Measurements from ENCODE around the gene CPHXL2. TPM values are rescaled to one million over a fixed set of nuclear protein-coding genes. Genes with fewer than 3 reads are reported as not detected.

CPHXL2 gene
- polyA plus RNA-seq, 1 donor: 0.06 TPM

DNA sequence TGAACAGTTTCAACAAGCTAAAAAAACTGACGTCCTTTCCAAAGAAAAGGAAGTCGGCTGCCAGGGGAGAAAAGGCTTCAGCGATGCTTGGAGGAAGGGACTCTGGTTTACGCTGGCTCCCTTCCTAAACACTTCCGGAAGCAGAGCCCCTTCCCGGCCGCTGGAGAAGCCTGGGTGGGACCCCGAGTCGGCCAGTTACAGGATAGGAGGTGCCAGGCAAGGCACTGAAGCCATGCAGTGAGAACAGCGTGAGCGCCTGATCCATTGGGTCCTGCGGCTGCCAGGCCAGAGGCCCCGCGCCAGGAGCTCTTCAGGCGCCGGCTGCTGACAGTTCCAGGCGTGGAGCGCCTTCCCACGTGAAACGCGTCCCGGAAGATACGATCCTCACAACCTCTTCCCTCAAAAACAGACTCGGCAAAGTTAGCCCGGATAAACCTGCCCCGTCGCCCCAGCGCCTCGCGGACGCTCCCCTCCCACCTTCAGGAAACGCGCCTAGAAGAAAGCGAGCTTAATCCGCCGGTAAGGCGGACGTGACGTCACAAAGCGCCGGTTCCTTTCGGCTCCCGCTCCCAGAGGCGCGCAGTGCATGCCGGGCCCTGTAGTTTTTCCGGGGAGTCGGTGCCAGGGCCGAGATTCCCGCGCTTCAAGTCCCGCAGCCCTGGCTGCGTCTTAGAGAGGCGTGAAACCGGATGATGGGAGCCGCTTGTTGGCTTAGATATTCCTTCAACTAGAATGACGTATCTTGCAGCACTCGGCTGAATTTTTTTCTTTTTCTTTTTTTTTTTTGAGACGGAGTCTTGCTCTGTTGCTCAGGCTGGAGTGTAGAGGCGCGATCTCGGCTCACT, 53.8 kb downstream of the CPHXL2 start, which contains the start of gene ADAT1:
Gene ADAT1, minus strand, starts transcription at position 521 of the 845 bp plus-strand sequence. CDS start 2,482 bp downstream, outside the sequence.
- Histone ChIP-seq H3K27ac (ENCODE audit: low read length) (peak within 1 kb of the TSS; percentile 91), H3K4me3 (ENCODE audit: low read length) (peak within 1 kb of the TSS; percentile 84), H3K9me3 (ENCODE audit: control insufficient read depth, low read depth, low read length) (peaks cover 2% of the 10 kb centered on the region), H3K36me3 (ENCODE audit: control insufficient read depth, insufficient read depth, low read length) (peaks cover 42% of the 10 kb centered on the region), H3K27me3 (ENCODE audit: control insufficient read depth, insufficient read depth, low read length) (no peaks in the 10 kb centered on the region), H3K4me1 (ENCODE audit: control insufficient read depth, insufficient read depth, low read length) (no peaks in the 10 kb centered on the region)
- peak; percentile 97 to 99 for DNase-seq
- 0% methylated on average over 5 of the region's 62 CpGs for WGBS (ENCODE audit: insufficient coverage, low lambda C conversion rate)

DNA sequence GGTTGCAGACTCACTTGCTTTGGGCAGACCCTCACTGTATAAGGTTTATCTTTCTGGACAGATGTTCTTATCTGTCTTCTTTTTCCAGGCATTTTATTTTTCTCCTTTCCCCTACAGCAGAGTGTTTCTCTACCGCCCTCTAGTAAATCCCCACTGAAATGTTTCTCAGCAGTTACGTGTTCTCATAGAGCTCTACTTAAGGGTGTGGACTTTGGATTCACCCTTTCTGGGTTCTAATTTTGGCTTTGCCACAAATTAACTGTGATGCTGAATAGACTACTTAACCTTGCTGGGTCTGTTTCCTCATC, 55.7 kb downstream of the CPHXL2 start:
- H3K27me3 ChIP-seq (ENCODE audit: control insufficient read depth, insufficient read depth, low read length): no peaks in the 10 kb centered on the region
- no peaks in the 10 kb centered on the region for H3K4me1 ChIP-seq (ENCODE audit: control insufficient read depth, insufficient read depth, low read length)
- no peak overlapping the region for H3K27ac ChIP-seq (ENCODE audit: low read length)
- H3K36me3 ChIP-seq (ENCODE audit: control insufficient read depth, insufficient read depth, low read length): peaks cover 40% of the 10 kb centered on the region
- H3K9me3 ChIP-seq (ENCODE audit: control insufficient read depth, low read depth, low read length): peaks cover 2% of the 10 kb centered on the region
- H3K4me3 ChIP-seq (ENCODE audit: low read length): no peak overlapping the region
- WGBS (ENCODE audit: insufficient coverage, low lambda C conversion rate): 40% methylated on average over 1 of the region's 2 CpGs
- DNase-seq: peak in 1 of 2 donors; percentile 46

DNA sequence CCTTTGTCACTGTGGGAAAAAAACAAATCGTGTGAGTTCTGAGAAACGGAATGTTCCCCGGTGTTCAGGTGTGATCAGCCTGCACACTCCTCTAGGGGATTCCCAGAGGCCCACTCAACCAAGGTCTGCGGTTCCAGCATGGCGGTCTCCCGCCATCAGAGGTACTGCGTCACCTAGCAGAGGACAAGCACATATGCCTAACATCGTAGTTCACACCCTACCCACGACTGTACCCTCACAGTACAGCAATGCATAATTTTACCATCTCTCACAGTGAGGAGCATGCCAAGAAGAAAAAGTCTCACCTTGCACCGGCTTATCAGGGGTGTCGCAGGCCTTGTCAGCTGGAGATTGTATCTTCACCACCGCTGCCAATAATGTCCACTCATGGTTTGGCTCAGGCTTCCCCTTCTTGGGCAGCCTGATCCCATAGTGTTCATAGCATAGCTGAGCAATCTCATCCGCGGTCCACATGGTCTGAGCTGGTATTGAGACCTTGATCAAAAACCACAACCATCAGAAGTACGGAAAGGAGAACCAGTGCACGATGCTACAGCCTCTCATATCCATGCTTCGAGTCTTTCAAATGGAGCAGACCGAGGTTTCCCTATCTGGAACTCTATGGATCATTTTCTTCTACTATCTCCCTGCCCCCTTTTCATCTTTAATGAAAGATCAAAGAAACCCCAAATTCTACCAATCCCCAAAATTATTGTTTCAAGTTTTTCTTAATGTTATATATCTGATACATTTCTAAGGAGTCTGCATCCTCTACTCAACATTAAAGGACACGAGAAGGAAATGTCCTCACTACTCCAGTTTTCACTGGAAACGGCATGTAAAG, 56.3 kb downstream of the CPHXL2 start:
- peaks cover 41% of the 10 kb centered on the region for H3K36me3 ChIP-seq (ENCODE audit: control insufficient read depth, insufficient read depth, low read length)
- no peaks in the 10 kb centered on the region for H3K4me1 ChIP-seq (ENCODE audit: control insufficient read depth, insufficient read depth, low read length)
- H3K9me3 ChIP-seq (ENCODE audit: control insufficient read depth, low read depth, low read length): peaks cover 2% of the 10 kb centered on the region
- WGBS (ENCODE audit: insufficient coverage, low lambda C conversion rate): no CpG with 5 or more reads among the region's 20 CpGs
- no peak overlapping the region for H3K27ac ChIP-seq (ENCODE audit: low read length)
- H3K27me3 ChIP-seq (ENCODE audit: control insufficient read depth, insufficient read depth, low read length): no peaks in the 10 kb centered on the region
- no peak overlapping the region for H3K4me3 ChIP-seq (ENCODE audit: low read length)
- no peak for DNase-seq

DNA sequence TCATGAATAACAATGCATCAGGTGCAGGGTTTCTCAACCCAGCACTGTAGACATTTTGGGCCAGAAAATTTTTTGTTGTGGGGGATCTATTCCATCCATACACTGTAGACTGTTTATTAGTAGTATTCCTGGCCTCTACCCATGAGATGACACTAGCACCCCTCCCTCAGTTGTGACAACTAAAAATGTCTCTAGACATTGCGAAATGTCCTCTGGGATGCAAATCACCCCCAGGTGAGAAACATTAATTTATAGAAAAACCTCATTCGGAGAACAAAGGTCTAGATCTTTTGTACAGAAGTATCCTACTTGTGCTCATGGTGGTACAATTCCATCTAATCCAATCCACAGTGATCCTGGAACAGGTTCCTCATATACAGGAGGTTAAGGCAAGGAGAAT, 58.0 kb downstream of the CPHXL2 start:
- Histone ChIP-seq H3K4me3 (ENCODE audit: low read length) (no peak overlapping the region), H3K36me3 (ENCODE audit: control insufficient read depth, insufficient read depth, low read length) (peaks cover 50% of the 10 kb centered on the region), H3K4me1 (ENCODE audit: control insufficient read depth, insufficient read depth, low read length) (no peaks in the 10 kb centered on the region), H3K27ac (ENCODE audit: low read length) (no peak overlapping the region), H3K9me3 (ENCODE audit: control insufficient read depth, low read depth, low read length) (peaks cover 2% of the 10 kb centered on the region), H3K27me3 (ENCODE audit: control insufficient read depth, insufficient read depth, low read length) (no peaks in the 10 kb centered on the region)
- no CpG with 5 or more reads among the region's 2 CpGs for whole genome bisulfite sequencing (ENCODE audit: insufficient coverage, low lambda C conversion rate)
- no peak for DNase-seq

DNA sequence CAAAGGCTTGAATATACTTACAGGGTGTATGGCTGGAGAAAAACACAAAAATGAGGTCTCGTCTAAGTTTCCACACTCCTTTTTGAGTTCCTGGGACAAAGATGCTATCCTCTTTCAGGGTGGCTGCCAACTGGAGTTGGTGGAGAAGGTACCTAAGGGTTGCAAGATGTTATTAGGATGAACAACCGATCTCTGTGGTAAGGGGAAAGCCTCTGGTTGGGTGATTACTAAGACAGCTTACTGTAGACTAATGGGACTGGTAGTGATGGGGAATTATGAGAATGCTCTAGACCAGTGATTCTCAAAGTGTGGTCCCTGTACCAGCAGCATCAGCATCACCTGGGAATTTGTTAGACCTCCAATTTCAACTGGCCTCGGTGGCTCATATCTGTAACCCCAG, 59.7 kb downstream of the CPHXL2 start:
- no peak overlapping the region for H3K4me3 ChIP-seq (ENCODE audit: low read length)
- no peaks in the 10 kb centered on the region for H3K4me1 ChIP-seq (ENCODE audit: control insufficient read depth, insufficient read depth, low read length)
- H3K27me3 ChIP-seq (ENCODE audit: control insufficient read depth, insufficient read depth, low read length): no peaks in the 10 kb centered on the region
- DNase-seq: no peak
- no peaks in the 10 kb centered on the region for H3K9me3 ChIP-seq (ENCODE audit: control insufficient read depth, low read depth, low read length)
- H3K27ac ChIP-seq (ENCODE audit: low read length): no peak overlapping the region
- peaks cover 64% of the 10 kb centered on the region for H3K36me3 ChIP-seq (ENCODE audit: control insufficient read depth, insufficient read depth, low read length)
- no CpG with 5 or more reads among the region's 3 CpGs for WGBS (ENCODE audit: insufficient coverage, low lambda C conversion rate)

DNA sequence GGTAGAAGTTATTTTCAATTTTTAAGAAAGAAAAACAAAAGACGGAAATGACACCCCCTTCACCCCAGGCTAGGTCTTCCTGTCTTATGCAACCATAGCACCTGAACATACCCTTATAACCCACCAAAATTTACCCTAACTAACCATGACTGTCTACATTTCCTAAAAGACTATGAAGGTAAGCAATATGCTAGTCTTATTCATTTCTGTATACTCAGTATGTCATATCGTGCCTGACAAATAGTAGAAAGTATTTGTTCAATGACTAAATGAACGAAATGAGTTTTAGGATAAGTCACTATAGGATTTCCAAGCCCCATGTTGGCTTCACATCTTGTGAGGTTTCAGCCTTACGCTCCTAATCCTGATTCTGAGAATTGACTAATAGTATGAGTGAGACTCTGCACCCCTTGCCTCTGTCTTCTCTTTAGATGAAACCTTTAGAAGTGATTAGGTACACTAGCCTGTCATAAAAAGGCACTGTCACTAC, 60.2 kb downstream of the CPHXL2 start:
- H3K36me3 ChIP-seq (ENCODE audit: control insufficient read depth, insufficient read depth, low read length): peaks cover 69% of the 10 kb centered on the region
- WGBS (ENCODE audit: insufficient coverage, low lambda C conversion rate): no CpG with 5 or more reads among the region's 4 CpGs
- H3K27ac ChIP-seq (ENCODE audit: low read length): no peak overlapping the region

DNA sequence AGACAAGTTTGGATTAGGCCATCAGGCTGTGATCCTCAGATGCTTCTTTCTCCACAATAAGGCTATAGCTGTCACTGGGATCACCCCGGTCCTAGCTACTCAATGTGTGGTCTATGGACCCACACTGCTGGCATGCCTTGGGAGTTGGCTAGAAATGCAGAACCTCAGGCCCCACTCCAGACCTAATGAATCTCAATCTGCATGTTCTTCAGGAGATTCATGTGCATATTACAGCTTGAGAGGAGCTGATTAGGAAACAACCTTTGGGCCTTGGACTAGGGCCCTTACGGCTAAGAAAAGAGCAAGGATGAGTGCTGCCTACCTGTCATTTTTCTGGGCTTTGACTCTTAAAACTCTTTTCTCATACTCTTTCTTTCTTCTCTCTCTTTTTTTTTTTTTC, 61.2 kb downstream of the CPHXL2 start:
- H3K9me3 ChIP-seq (ENCODE audit: control insufficient read depth, low read depth, low read length): no peaks in the 10 kb centered on the region
- no peak overlapping the region for H3K27ac ChIP-seq (ENCODE audit: low read length)
- no peaks in the 10 kb centered on the region for H3K4me1 ChIP-seq (ENCODE audit: control insufficient read depth, insufficient read depth, low read length)
- H3K4me3 ChIP-seq (ENCODE audit: low read length): no peak overlapping the region
- peaks cover 76% of the 10 kb centered on the region for H3K36me3 ChIP-seq (ENCODE audit: control insufficient read depth, insufficient read depth, low read length)
- H3K27me3 ChIP-seq (ENCODE audit: control insufficient read depth, insufficient read depth, low read length): no peaks in the 10 kb centered on the region
- no peak for DNase-seq
- WGBS (ENCODE audit: insufficient coverage, low lambda C conversion rate): no CpG with 5 or more reads among the region's 2 CpGs

More for the DNA sequence above, 60.2 kb downstream of the CPHXL2 start:
- Histone ChIP-seq H3K4me1 (ENCODE audit: control insufficient read depth, insufficient read depth, low read length) (no peaks in the 10 kb centered on the region), H3K4me3 (ENCODE audit: low read length) (no peak overlapping the region), H3K9me3 (ENCODE audit: control insufficient read depth, low read depth, low read length) (no peaks in the 10 kb centered on the region), H3K27me3 (ENCODE audit: control insufficient read depth, insufficient read depth, low read length) (no peaks in the 10 kb centered on the region)
- no peak for DNase-seq

DNA sequence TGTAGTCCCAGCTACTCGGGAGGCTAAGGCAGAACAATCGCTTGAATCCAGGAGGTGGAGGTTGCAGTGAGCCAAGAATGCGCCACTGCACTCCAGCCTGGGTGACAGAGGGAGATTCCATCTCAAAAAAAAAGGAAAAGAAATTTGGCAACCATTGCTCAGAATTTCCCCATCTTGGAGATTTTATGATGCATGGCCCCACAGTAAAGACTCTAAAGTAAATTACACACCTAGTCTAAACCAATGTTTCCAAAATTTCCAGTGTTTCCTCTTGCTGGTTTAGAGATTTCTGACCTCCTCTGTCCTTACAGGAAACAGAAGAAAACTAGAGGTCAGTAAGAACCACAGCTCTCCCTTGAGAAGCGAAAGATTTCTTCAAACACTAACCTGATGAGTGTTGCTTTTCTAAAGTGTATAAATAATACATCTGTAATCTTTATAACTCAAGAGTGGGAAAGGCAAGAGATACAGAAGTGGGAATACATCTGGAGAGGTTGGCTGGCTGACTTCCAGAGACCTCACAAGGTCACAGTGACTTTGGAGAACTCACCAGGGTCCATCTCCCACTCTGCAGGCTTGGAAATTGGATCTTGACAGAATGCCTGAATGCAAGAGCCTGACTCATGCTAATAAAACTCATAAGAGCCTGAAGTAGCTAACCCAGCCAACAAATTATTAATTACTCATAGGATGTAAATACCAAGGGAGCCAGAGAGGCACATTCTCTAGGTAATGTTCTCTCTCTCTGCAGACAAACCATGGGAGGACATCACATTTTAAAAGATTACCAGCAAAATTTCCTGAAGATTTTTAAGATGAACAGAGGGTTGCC, 62.5 kb downstream of the CPHXL2 start:
- H3K27ac ChIP-seq (ENCODE audit: low read length): no peak overlapping the region
- no peak overlapping the region for H3K4me3 ChIP-seq (ENCODE audit: low read length)
- H3K4me1 ChIP-seq (ENCODE audit: control insufficient read depth, insufficient read depth, low read length): no peaks in the 10 kb centered on the region
- peaks cover 69% of the 10 kb centered on the region for H3K36me3 ChIP-seq (ENCODE audit: control insufficient read depth, insufficient read depth, low read length)
- no CpG with 5 or more reads among the region's 4 CpGs for WGBS (ENCODE audit: insufficient coverage, low lambda C conversion rate)
- no peak for DNase-seq
- no peaks in the 10 kb centered on the region for H3K9me3 ChIP-seq (ENCODE audit: control insufficient read depth, low read depth, low read length)
- no peaks in the 10 kb centered on the region for H3K27me3 ChIP-seq (ENCODE audit: control insufficient read depth, insufficient read depth, low read length)
